ES-I3 (cell line): ENCODE results near the gene FRMD4B.

Experiments used
- H3K36me3 ChIP-seq: 2 replicates; pipeline ENCODE4 v1.6.1; 2013; ENCODE audit warnings: mild to moderate bottlenecking, low read length, control low read depth, moderate library complexity; ENCODE audit not compliant: insufficient read depth
- H3K4me1 ChIP-seq: 2 replicates; pipeline ENCODE4 v1.6.1; 2013; ENCODE audit warnings: mild to moderate bottlenecking, control low read depth, low read length; ENCODE audit not compliant: insufficient read depth
- H3K9ac ChIP-seq: 2 replicates; pipeline ENCODE4 v1.6.1; 2013; ENCODE audit warnings: low read depth, mild to moderate bottlenecking, low read length, moderate library complexity
- H3K9me3 ChIP-seq: 2 replicates; pipeline ENCODE4 v1.6.1; 2013; ENCODE audit warnings: mild to moderate bottlenecking, low read length, moderate library complexity; ENCODE audit not compliant: control insufficient read depth, insufficient read depth

FRMD4B gene

GRCh38 chr3:69411346-69411745 is 25.5 kb upstream of the FRMD4B start:
- no peak overlapping the region for H3K9ac ChIP-seq
- no peaks in the 10 kb centered on the region for H3K4me1 ChIP-seq
- H3K36me3 ChIP-seq: no peaks in the 10 kb centered on the region
- no peaks in the 10 kb centered on the region for H3K9me3 ChIP-seq

DNA sequence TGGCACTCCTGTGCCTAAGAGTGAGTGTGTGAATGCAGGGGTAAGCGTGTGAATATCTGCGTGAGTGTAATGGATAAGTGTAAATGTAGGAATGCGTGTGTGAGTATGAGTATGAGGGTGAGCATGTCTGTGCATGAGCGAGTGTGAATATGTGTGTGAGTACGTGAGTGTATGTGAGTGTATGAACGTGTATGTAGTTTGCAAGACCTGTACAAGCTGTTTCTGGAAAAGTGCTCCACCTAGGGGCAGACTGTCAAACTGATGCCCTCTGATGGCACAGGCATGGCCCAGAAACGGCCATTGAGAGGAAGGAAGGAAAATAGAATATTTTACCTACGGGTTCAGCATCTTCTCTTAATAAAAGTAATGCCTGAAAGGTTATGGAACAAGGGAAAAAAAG is 24.4 kb upstream of the FRMD4B start:
- peaks cover under 1% of the 10 kb centered on the region; the same call in 1 of the 2 replicates for H3K9me3 ChIP-seq
- H3K36me3 ChIP-seq: no peaks in the 10 kb centered on the region
- no peak overlapping the region for H3K9ac ChIP-seq
- H3K4me1 ChIP-seq: no peaks in the 10 kb centered on the region

GRCh38 chr3:69409831-69410230 is 23.9 kb upstream of the FRMD4B start:
- Histone ChIP-seq H3K36me3 (no peaks in the 10 kb centered on the region), H3K9ac (no peak overlapping the region), H3K4me1 (no peaks in the 10 kb centered on the region), H3K9me3 (peaks cover 4% of the 10 kb centered on the region; the same call in 1 of the 2 replicates)

DNA sequence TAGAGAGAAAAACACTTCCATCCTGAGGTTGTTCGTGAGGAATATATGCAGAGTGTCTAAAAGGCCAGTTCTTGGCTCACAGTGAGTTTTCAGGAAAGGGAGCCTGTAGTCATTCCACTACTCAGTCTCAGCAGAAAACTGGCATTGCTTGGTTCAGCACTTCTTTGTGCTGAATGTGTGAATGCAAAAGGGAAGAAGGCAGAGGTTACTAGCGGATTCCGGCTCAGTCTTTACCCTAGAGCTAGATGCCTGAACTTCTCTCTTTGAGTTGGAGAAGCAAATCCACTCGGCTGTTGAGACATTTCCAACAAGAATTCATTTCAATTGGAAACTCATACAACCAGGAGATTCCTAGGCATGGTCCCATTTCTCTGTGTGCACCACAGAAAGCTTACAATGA is 23.1 kb upstream of the FRMD4B start:
- Histone ChIP-seq H3K4me1 (no peaks in the 10 kb centered on the region), H3K9me3 (peaks cover 4% of the 10 kb centered on the region; the same call in 1 of the 2 replicates), H3K9ac (no peak overlapping the region), H3K36me3 (no peaks in the 10 kb centered on the region)

- H3K36me3 ChIP-seq: no peaks in the 10 kb centered on the region
- H3K9ac ChIP-seq: no peak overlapping the region
- peaks cover 4% of the 10 kb centered on the region; the same call in 1 of the 2 replicates for H3K9me3 ChIP-seq
- H3K4me1 ChIP-seq: no peaks in the 10 kb centered on the region
Observed at GRCh38 chr3:69408542-69408941, 22.7 kb upstream of the FRMD4B start.

DNA sequence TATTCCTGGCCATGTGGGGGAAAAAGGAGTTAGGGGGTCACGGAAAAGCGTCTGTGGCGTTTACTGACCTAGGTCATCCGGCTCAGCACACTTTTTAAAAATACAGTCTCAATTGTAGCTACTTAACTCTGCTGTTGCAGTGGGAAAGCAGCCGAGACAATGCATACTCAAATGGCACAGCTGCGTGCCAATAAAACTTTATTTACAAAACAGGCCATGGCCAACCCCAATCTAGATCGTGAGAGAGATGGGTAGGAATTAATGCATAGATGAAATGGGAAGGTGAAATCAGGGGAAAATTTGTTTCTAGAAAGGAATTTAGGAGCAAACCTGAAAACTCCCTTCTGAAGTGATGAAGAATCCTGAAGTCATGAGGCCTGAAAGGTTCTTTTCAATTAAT is 22.0 kb upstream of the FRMD4B start:
- H3K36me3 ChIP-seq: no peaks in the 10 kb centered on the region
- H3K4me1 ChIP-seq: no peaks in the 10 kb centered on the region
- H3K9ac ChIP-seq: no peak overlapping the region
- H3K9me3 ChIP-seq: peaks cover 4% of the 10 kb centered on the region; the same call in 1 of the 2 replicates

- no peaks in the 10 kb centered on the region for H3K36me3 ChIP-seq
- no peak overlapping the region for H3K9ac ChIP-seq
- no peaks in the 10 kb centered on the region for H3K4me1 ChIP-seq
- H3K9me3 ChIP-seq: peaks cover 4% of the 10 kb centered on the region; the same call in 1 of the 2 replicates
Observed at GRCh38 chr3:69406163-69406562, 20.3 kb upstream of the FRMD4B start.

- H3K9me3 ChIP-seq: peaks cover 4% of the 10 kb centered on the region; the same call in 1 of the 2 replicates
- H3K9ac ChIP-seq: no peak overlapping the region
- no peaks in the 10 kb centered on the region for H3K36me3 ChIP-seq
- H3K4me1 ChIP-seq: no peaks in the 10 kb centered on the region
Observed at GRCh38 chr3:69405067-69405466, 19.2 kb upstream of the FRMD4B start.

DNA sequence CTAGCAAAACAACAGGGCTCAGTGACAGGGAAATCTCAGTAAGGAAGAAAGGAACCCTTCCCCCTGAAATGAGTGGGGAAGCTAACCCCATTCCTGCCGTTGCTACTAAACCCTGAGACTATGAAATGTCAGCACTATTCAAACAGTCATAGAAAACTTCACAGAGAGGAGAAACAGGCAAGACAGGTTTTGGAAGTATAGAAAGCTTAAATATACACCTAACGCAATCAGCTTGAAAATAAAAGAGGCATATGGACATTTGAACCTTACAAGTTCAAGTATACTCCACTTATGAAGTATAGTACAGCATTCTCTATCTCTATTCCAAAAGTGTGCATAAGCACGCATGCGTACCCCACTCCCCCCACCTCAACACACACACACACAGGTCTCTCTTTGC is 17.6 kb upstream of the FRMD4B start:
- H3K36me3 ChIP-seq: no peaks in the 10 kb centered on the region
- no peaks in the 10 kb centered on the region for H3K4me1 ChIP-seq
- H3K9me3 ChIP-seq: peaks cover 4% of the 10 kb centered on the region; the same call in 1 of the 2 replicates
- H3K9ac ChIP-seq: no peak overlapping the region

- peaks cover 4% of the 10 kb centered on the region; the same call in 1 of the 2 replicates for H3K9me3 ChIP-seq
- no peak overlapping the region for H3K9ac ChIP-seq
- no peaks in the 10 kb centered on the region for H3K36me3 ChIP-seq
- no peaks in the 10 kb centered on the region for H3K4me1 ChIP-seq
Observed at GRCh38 chr3:69400683-69401082, 14.8 kb upstream of the FRMD4B start.

DNA sequence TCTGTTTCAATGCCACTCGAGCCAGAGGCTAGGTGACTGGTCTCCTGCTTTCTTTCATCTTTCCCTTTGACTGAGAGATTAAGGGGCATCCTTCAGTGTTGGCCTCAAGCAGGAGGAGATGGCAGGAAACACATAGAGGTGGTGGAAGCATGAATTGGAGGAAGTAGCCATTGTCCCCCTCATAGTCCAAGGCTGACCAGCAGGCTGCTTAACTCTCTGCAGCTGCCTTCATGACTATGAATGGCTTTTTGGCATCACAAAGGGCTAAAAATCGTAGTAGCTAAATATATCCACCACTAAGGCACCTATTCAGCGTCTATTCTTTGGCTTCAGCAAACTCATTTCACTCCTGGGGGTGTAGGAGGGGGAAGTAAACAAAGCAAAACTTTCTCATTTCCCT is 7.0 kb upstream of the FRMD4B start:
- H3K4me1 ChIP-seq: peaks cover 21% of the 10 kb centered on the region; the same call in 1 of the 2 replicates
- H3K9me3 ChIP-seq: no peaks in the 10 kb centered on the region; the same call in 1 of the 2 replicates
- no peak overlapping the region for H3K9ac ChIP-seq
- H3K36me3 ChIP-seq: no peaks in the 10 kb centered on the region

DNA sequence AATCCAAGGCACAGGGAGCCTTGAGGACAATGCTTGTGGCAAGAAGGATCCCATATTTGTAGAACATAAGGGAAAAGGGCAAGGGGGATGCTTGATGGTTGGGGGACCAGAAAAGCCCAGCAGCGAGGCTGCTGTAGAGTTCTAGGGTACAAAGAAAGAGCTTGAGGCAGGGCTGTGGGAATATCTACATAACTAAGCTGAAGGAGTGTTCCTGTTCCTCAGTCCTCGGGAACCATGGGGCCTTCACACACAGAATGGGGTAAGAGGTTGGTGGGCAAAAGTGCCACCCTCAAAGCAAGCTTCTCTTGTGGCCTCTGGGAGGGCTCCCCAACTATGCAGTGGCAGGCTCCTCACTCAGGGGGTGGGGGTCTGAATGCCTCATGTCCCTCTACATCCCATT is 6.5 kb upstream of the FRMD4B start:
- no peaks in the 10 kb centered on the region for H3K36me3 ChIP-seq
- peaks cover 21% of the 10 kb centered on the region; the same call in 1 of the 2 replicates for H3K4me1 ChIP-seq
- no peak overlapping the region for H3K9ac ChIP-seq
- no peaks in the 10 kb centered on the region; the same call in 1 of the 2 replicates for H3K9me3 ChIP-seq

- H3K4me1 ChIP-seq: peaks cover 21% of the 10 kb centered on the region; the same call in 1 of the 2 replicates
- no peaks in the 10 kb centered on the region for H3K36me3 ChIP-seq
- H3K9me3 ChIP-seq: no peaks in the 10 kb centered on the region; the same call in 1 of the 2 replicates
Observed at GRCh38 chr3:69391554-69391953, 5.7 kb upstream of the FRMD4B start.

GRCh38 chr3:69390771-69391170 is 4.9 kb upstream of the FRMD4B start:
- H3K4me1 ChIP-seq: peaks cover 21% of the 10 kb centered on the region; the same call in 1 of the 2 replicates
- H3K9me3 ChIP-seq: no peaks in the 10 kb centered on the region; the same call in 1 of the 2 replicates
- H3K36me3 ChIP-seq: no peaks in the 10 kb centered on the region
- H3K9ac ChIP-seq: no peak overlapping the region

More at GRCh38 chr3:69391554-69391953, 5.7 kb upstream of the FRMD4B start:
- H3K9ac ChIP-seq: no peak overlapping the region

- Histone ChIP-seq H3K9ac (no peak overlapping the region), H3K4me1 (peaks cover 27% of the 10 kb centered on the region), H3K36me3 (no peaks in the 10 kb centered on the region), H3K9me3 (no peaks in the 10 kb centered on the region; the same call in 1 of the 2 replicates)
Observed at GRCh38 chr3:69389520-69390248, 3.8 kb upstream of the FRMD4B start.
